T-helper 1 cell treated with Interleukin-12 subunit alpha and Interleukin-12 subunit beta and Interleukin-4 antibody, amounts not matched to agents 30 ng/mL and 1 ng/mL, for 36 hours (primary cell): Measurements from ENCODE around the gene MICOS13. TPM values are rescaled to one million over a fixed set of nuclear protein-coding genes. Genes with fewer than 3 reads are reported as not detected.

Experiments used
- intact Hi-C: fragments of 100-400 bp; cut with micrococcal nuclease; formaldehyde crosslinking; loops from one replicate; pipeline ENCODE4 v1.15.1; 2024
- total RNA-seq: library from RNA; stranded (reverse); gene quantifications from 2 replicates; pipeline ENCODE4 v1.2.3, GENCODE V29; 2022

The MICOS13 gene
- total RNA-seq, 1 donor from 2014 or later = 44.4 TPM

- intact Hi-C loops = no loop called here
Observed at GRCh38 chr19:5700455-5701092, 20.3 kb upstream of the MICOS13 start.

GRCh38 chr19:5698635-5699422 is 18.5 kb upstream of the MICOS13 start:
- intact Hi-C loops = no loop called here

GRCh38 chr19:5697890-5698634 is 17.7 kb upstream of the MICOS13 start:
- intact Hi-C loops = no loop called here

- intact Hi-C loops = no loop called here
Observed at GRCh38 chr19:5697022-5697889, 16.9 kb upstream of the MICOS13 start.

- intact Hi-C loops = no loop called here
Observed at GRCh38 chr19:5696196-5697021, 16.1 kb upstream of the MICOS13 start.

GRCh38 chr19:5695649-5696195 is 15.4 kb upstream of the MICOS13 start:
- intact Hi-C loops = no loop called here

- intact Hi-C loops = loop anchor here (5.0 kb wide), 1 partner anchor 783 kb away; no protein-coding TSS in a partner anchor
Observed at GRCh38 chr19:5694956-5695648, 14.8 kb upstream of the MICOS13 start.

GRCh38 chr19:5694167-5694955 is 14.0 kb upstream of the MICOS13 start:
- intact Hi-C loops = loop anchor here (5.0 kb wide), 1 partner anchor 782 kb away; no protein-coding TSS in a partner anchor

- intact Hi-C loops = loop anchor here (5.0 kb wide), 1 partner anchor 781 kb away; no protein-coding TSS in a partner anchor
Observed at GRCh38 chr19:5693195-5694166, 13.2 kb upstream of the MICOS13 start.

GRCh38 chr19:5692723-5693194 is 12.4 kb upstream of the MICOS13 start:
- intact Hi-C loops = loop anchor here (5.0 kb wide), 1 partner anchor 780 kb away; no protein-coding TSS in a partner anchor

GRCh38 chr19:5691822-5692722 is 11.8 kb upstream of the MICOS13 start:
- intact Hi-C loops = loop anchor here (2.0 to 5.0 kb wide), 2 partner anchors 780 to 1349 kb away; partner anchors contain the start of gene MPND

- intact Hi-C loops = loop anchor here (1.0 to 5.0 kb wide), 5 partner anchors 11 to 1348 kb away; partner anchors contain the start of genes CATSPERD, LONP1, MICOS13 and MPND
Observed at GRCh38 chr19:5690955-5691821, 10.9 kb upstream of the MICOS13 start.

- intact Hi-C loops = loop anchor here (1.0 to 5.0 kb wide), 5 partner anchors 10 to 1348 kb away; partner anchors contain the start of genes CATSPERD, LONP1, MICOS13 and MPND
Observed at GRCh38 chr19:5690125-5690954, 10.0 kb upstream of the MICOS13 start, which contains the start of gene RPL36. RPL36 (plus strand) TSS chr19:5690295; CDS start chr19:5690508, 213 bp downstream.
